ENCODE results near the gene CYSRT1. TPM values are rescaled to one million over a fixed set of nuclear protein-coding genes. Genes with fewer than 3 reads are reported as not detected.

CYSRT1 gene
- total RNA-seq, 1 donor from 2014 or later = 0.27 TPM

GRCh38 chr9:137183980-137184595 lies 40.9 kb upstream of the CYSRT1 start:
- no peak overlapping the region for H3K4me3 ChIP-seq
- intact Hi-C loops (cut with micrococcal nuclease) = no loop called here
- peaks cover 41% of the 10 kb centered on the region for H3K4me1 ChIP-seq
- DNase-seq = no peak
- peaks cover 74% of the 10 kb centered on the region for H3K36me3 ChIP-seq
- H3K27me3 ChIP-seq (ENCODE audit: low read depth) = no peaks in the 10 kb centered on the region
- no peak for TF ChIP-seq CTCF (IDR thresholded peaks at IDR 0.05; ENCODE audit: borderline replicate concordance)
- no peak overlapping the region for H3K27ac ChIP-seq (replicated peaks)
- H3K9me3 ChIP-seq (replicated peaks) = no peaks in the 10 kb centered on the region

GRCh38 chr9:137184881-137185660 lies 39.9 kb upstream of the CYSRT1 start:
- Histone ChIP-seq H3K4me1 (peaks cover 51% of the 10 kb centered on the region), H3K9me3 (replicated peaks) (no peaks in the 10 kb centered on the region), H3K27me3 (ENCODE audit: low read depth) (no peaks in the 10 kb centered on the region), H3K36me3 (peaks cover 69% of the 10 kb centered on the region), H3K27ac (replicated peaks) (no peak overlapping the region), H3K4me3 (no peak overlapping the region)
- no peak for DNase-seq
- intact Hi-C loops (cut with micrococcal nuclease) = no loop called here
- TF ChIP-seq CTCF (IDR thresholded peaks at IDR 0.05; ENCODE audit: borderline replicate concordance) = no peak

GRCh38 chr9:137185921-137186320 lies 39.1 kb upstream of the CYSRT1 start:
- H3K4me1 ChIP-seq = peaks cover 59% of the 10 kb centered on the region
- H3K36me3 ChIP-seq = peaks cover 69% of the 10 kb centered on the region
- H3K27ac ChIP-seq (replicated peaks) = no peak overlapping the region
- H3K4me3 ChIP-seq = peak overlapping the region; percentile 100
- no peak for TF ChIP-seq CTCF (IDR thresholded peaks at IDR 0.05; ENCODE audit: borderline replicate concordance)
- no peak for DNase-seq
- no peaks in the 10 kb centered on the region for H3K27me3 ChIP-seq (ENCODE audit: low read depth)
- intact Hi-C loops (cut with micrococcal nuclease) = no loop called here
- no peaks in the 10 kb centered on the region for H3K9me3 ChIP-seq (replicated peaks)

GRCh38 chr9:137186385-137186784 lies 38.6 kb upstream of the CYSRT1 start:
- peak overlapping the region; percentile 100 for H3K4me3 ChIP-seq

GRCh38 chr9:137187386-137187785 lies 37.6 kb upstream of the CYSRT1 start:
- peaks cover 71% of the 10 kb centered on the region for H3K4me1 ChIP-seq
- H3K9me3 ChIP-seq (replicated peaks) = no peaks in the 10 kb centered on the region
- no peak for TF ChIP-seq CTCF (IDR thresholded peaks at IDR 0.05; ENCODE audit: borderline replicate concordance)
- H3K27ac ChIP-seq (replicated peaks) = no peak overlapping the region
- peak overlapping the region; percentile 100 for H3K4me3 ChIP-seq
- no peak for DNase-seq
- H3K36me3 ChIP-seq = peaks cover 68% of the 10 kb centered on the region
- H3K27me3 ChIP-seq (ENCODE audit: low read depth) = no peaks in the 10 kb centered on the region
- intact Hi-C loops (cut with micrococcal nuclease) = no loop called here

More at GRCh38 chr9:137186385-137186784, 38.6 kb upstream of the CYSRT1 start:
- Histone ChIP-seq H3K27ac (replicated peaks) (no peak overlapping the region), H3K36me3 (peaks cover 69% of the 10 kb centered on the region), H3K27me3 (ENCODE audit: low read depth) (no peaks in the 10 kb centered on the region), H3K4me1 (peaks cover 64% of the 10 kb centered on the region), H3K9me3 (replicated peaks) (no peaks in the 10 kb centered on the region)
- no peak for DNase-seq
- intact Hi-C loops (cut with micrococcal nuclease) = no loop called here
- TF ChIP-seq CTCF (IDR thresholded peaks at IDR 0.05; ENCODE audit: borderline replicate concordance) = no peak
